ENCODE measurements around the gene DDX6.

DNA sequence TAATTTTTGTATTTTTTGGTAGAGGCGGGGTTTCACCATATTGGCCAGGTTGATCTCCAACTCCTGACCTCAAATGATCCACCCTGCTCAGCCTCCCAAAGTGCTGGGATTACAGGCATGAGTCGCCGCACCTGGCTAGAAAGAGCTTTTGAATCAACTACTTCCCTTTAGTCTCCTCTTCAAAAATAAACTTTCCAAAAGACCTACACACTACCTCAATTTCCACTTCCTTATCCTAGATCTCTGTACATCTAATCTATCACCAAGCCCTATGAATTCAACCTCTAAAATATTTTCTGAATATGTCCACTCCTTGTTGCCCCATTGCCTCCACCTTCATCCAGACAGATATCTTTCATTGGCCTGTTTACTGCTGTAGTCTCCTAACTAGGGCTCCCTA is 13.1 kb upstream of the DDX6 start:
- TF ChIP-seq, protein P1, sequence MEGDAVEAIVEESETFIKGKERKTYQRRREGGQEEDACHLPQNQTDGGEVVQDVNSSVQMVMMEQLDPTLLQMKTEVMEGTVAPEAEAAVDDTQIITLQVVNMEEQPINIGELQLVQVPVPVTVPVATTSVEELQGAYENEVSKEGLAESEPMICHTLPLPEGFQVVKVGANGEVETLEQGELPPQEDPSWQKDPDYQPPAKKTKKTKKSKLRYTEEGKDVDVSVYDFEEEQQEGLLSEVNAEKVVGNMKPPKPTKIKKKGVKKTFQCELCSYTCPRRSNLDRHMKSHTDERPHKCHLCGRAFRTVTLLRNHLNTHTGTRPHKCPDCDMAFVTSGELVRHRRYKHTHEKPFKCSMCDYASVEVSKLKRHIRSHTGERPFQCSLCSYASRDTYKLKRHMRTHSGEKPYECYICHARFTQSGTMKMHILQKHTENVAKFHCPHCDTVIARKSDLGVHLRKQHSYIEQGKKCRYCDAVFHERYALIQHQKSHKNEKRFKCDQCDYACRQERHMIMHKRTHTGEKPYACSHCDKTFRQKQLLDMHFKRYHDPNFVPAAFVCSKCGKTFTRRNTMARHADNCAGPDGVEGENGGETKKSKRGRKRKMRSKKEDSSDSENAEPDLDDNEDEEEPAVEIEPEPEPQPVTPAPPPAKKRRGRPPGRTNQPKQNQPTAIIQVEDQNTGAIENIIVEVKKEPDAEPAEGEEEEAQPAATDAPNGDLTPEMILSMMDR (IDR thresholded peaks at IDR 0.05), result no peak
- TF ChIP-seq POLR2A (IDR thresholded peaks at IDR 0.05), result no peak
